ENCODE results near the gene UPF2. TPM values are rescaled to one million over a fixed set of nuclear protein-coding genes. Genes with fewer than 3 reads are reported as not detected.
"Not testable (repeated sequence)": the region's sequence is repeated elsewhere in the genome, so short reads cannot be mapped to it uniquely, and the experiment has no call there.

The UPF2 gene
- total RNA-seq (ENCODE audit: insufficient read depth, low replicate concordance), result 16.6 TPM

GRCh38 chr10:12042797-12043651 is at the start of gene UPF2:
Gene UPF2, minus strand, starts transcription at chr10:12042809. Its CDS starts 7,386 bp downstream, at chr10:12035423.
- peak; percentile 99 for DNase-seq (ENCODE audit: low spot score)

- no peak for DNase-seq (ENCODE audit: low spot score)
Observed at GRCh38 chr10:12091421-12091820, 48.8 kb upstream of the UPF2 start.

GRCh38 chr10:12088919-12089318 is 46.3 kb upstream of the UPF2 start:
- no peak for DNase-seq (ENCODE audit: low spot score)

DNA sequence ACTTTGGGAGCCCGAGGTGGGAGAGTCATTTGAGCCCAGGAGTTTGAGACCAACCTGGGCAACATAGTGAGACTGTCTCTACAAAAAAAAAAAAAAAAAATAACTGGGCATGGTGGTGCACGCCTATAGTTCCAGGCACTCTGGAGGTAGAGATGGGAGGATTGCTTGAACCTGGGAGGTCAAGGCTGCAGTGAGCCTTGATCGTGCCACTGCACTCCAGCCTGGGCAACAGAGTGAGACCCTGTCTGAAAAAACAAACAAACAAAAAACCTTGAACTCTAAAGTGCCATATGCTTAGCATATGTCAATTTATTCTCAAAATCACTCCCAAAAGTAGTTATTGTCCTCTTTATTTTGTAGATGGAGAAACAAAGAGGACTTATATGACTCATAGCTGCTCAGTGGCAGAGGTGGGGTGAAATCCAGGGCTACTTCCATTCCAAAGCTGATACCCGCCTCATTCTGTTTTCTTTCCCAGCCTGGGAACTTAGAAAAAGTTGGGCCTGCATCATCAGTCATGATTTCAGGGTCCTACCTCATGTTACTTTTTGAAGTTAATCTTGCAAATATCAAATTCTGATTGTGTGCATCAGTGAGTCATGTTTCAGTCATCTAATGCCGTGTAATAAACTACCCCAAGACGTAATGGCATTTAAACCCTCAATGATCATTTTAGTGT is 39.4 kb upstream of the UPF2 start:
- no peak for DNase-seq (ENCODE audit: low spot score)

GRCh38 chr10:12081470-12081869 is 38.9 kb upstream of the UPF2 start:
- DNase-seq (ENCODE audit: low spot score), result no peak

DNA sequence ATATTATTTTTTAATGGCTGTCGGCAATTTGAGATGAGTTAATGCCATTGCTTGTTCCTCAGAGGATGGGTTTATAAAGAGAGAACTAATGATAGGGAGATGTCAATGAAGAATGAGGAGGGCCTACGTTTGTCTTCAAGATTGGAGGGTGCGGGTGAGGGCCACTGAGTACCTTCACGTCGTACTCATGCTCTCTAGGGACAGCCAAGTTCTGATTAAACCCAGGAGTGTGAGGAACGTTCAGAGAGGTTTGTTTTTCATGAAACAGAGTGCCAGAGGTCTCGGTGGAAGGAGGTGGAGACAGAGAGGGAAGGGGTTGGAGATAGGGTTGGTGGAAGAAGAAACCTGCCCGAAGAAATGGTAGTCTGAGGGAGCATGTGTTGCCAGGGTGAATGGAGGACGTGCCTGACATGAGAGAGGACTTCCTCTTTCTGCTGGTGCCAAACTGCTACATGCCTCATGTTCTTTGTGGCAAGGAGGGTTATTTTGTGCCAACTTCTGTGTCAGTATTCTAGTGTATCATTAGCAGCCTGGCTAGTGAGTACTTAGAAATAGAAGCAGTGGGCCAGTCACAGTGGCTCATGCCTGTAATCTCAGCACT is 35.1 kb upstream of the UPF2 start:
- no peak for DNase-seq (ENCODE audit: low spot score)

DNA sequence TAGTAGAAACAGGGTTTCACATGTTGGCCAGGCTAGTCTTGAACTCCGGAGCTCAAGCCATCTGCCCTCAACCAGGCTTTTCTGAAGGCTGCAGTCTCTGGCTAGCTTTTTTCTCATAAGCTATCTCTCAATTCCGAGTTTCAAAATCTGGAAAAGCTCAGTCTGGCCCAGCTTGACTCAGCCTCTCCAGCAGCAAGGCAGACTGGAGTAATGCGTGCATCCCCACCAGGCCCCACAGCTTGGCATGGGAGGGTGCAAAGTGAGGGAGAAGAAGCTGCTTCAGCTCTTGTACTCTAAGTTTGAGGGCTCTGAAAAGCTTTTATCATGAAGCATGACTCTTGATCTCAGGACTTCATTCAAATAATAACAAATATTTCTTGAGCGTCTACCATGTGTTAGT is 30.9 kb upstream of the UPF2 start:
- peak; percentile 94 for DNase-seq (ENCODE audit: low spot score)

DNA sequence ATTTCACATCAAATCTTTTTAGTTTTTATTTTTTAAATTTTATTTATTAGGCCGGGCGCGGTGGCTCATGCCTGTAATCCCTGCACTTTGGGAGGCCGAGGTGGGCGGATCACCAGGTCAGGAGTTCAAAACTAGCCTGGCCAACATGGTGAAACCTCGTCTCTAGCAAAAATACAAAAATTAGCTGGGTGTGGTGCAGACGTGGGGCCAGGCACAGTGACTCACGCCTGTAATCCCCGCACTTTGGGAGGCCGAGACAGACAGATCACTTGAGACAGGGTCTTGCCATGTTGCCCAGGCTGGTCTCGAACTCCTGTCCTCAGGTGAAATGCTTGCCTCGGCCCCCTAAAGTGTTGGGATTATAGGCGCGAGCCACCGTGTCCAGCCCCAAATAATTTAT is 28.8 kb upstream of the UPF2 start:
- not testable (repeated sequence) for DNase-seq (ENCODE audit: low spot score)

- peak; percentile 99 for DNase-seq (ENCODE audit: low spot score)
Observed at GRCh38 chr10:12068449-12069269, 26.1 kb upstream of the UPF2 start, which contains the start of gene DHTKD1. Gene DHTKD1, plus strand, starts transcription at chr10:12068954. Its CDS starts 80 bp downstream, at chr10:12069034.

DNA sequence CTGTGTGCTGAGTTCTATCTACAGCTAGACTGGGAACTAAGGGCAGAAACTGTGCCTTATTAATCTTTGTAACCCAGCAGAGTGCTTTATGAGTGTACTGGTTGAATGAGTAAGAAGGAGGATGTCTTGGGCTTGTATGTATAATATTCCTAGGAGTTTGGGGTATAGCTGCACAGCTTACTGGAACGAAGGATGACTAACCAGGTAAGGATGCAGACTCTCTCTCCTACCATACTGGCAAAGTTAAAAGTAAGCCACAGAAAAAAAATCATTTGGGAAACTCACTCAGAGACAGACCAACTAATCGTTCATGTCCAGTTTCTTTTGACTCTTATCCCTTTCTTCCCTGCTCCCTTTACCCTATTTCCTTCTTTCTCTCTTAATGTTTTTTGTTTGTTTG is 24.7 kb upstream of the UPF2 start:
- DNase-seq (ENCODE audit: low spot score), result no peak

DNA sequence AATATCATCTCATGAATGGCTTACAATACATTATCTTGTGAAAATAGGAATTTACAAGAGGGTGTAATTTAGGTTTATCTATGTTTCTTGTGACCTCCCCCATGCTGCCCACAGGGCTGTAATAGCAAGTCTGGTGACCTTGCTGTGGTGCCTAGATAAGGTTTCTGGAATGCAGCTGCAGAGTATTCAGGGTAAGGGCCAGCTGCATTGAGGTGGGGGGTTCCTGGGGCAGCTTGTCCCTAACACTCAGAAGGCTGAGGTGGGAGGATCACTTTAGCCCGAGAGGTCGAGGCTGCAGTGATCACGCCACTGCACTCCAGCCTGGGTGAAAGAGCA is 20.8 kb upstream of the UPF2 start:
- no peak for DNase-seq (ENCODE audit: low spot score)

DNA sequence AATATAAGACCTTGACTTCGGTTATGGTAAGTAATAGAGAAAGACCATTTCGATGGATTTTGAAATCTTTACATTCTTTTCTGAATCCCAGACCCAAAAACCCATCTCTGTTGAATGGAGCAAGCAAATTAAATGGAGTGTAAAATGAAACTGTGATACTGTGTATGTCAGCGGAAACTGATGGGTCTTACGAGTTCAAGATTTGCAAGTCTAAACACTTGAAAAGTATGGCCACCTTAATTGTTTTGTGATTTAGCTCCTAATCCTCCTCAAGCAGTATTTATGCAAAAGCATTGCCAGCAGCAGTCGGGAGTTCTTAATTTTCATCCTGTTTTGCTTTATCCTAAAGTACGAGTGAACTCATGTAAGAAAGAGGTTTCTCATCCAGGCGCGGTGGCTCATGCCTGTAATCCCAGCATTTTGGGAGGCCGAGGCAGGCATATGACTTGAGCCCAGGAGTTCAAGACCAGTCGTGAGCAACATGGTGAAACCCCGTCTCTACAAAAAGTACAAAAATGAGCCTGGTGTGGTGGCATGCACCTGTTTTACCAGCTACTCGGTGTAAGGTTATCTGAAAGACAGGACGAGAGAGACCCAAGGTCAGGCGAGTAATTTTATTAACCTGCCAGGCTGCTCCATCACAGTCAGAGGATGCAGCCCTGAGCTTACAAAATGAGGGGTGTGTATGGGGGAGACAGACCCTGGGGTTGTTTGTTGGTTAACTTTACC is 20.3 kb upstream of the UPF2 start:
- no peak for DNase-seq (ENCODE audit: low spot score)

- DNase-seq (ENCODE audit: low spot score), result no peak
Observed at GRCh38 chr10:12061124-12061523, 18.5 kb upstream of the UPF2 start.

- no peak for DNase-seq (ENCODE audit: low spot score)
Observed at GRCh38 chr10:12056748-12057147, 14.1 kb upstream of the UPF2 start.

GRCh38 chr10:12055732-12056131 is 13.1 kb upstream of the UPF2 start:
- no peak for DNase-seq (ENCODE audit: low spot score)

DNA sequence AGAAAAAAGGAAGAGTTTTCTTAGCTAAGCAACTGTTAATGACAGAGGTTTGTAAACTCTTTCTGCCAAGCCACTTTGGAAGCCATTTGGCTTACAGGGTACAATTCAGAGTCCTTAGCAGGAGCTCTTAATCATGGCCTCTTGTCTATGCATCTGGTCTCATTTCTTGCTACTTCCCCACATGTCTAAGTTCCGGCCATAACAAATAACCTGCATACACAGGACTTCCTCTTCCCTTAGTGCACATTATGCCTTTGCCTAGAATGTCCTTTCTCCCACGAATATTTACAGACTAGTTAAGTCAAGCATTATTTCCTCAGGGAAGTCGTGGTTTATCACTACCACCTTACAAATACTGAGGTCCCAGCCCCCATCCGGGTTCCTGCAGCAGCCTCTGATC is 8.6 kb upstream of the UPF2 start:
- DNase-seq (ENCODE audit: low spot score), result no peak

- DNase-seq (ENCODE audit: low spot score), result no peak
Observed at GRCh38 chr10:12050528-12050927, 7.9 kb upstream of the UPF2 start.

- no peak for DNase-seq (ENCODE audit: low spot score)
Observed at GRCh38 chr10:12048547-12048946, 5.9 kb upstream of the UPF2 start.

GRCh38 chr10:12045596-12045995 is 3.0 kb upstream of the UPF2 start:
- peak; percentile 57 for DNase-seq (ENCODE audit: low spot score)

GRCh38 chr10:12042409-12042796 is 206 bp downstream of the UPF2 start:
- DNase-seq (ENCODE audit: low spot score), result peak; percentile 65

All from umbilical cord (tissue), 2 donors.